22Rv1 (cell line): ENCODE results near the gene FAM53C.

ENCODE experiments used
- H3K27ac ChIP-seq: fragments of 450-650 bp; 2 replicates; pipeline ENCODE4 v1.5.1; 2017
- ZFX ChIP-seq: fragments of 450-650 bp; IDR thresholded peaks from 2 replicates; pipeline ENCODE4 v1.6.1; 2017; ENCODE audit warnings: antibody characterized with exemption, borderline replicate concordance
- TF ChIP-seq, protein P1 (sequence below): fragments of 450-650 bp; IDR thresholded peaks from 2 replicates; pipeline ENCODE4 v1.5.1; 2017; ENCODE audit warnings: mild to moderate bottlenecking

FAM53C gene

DNA sequence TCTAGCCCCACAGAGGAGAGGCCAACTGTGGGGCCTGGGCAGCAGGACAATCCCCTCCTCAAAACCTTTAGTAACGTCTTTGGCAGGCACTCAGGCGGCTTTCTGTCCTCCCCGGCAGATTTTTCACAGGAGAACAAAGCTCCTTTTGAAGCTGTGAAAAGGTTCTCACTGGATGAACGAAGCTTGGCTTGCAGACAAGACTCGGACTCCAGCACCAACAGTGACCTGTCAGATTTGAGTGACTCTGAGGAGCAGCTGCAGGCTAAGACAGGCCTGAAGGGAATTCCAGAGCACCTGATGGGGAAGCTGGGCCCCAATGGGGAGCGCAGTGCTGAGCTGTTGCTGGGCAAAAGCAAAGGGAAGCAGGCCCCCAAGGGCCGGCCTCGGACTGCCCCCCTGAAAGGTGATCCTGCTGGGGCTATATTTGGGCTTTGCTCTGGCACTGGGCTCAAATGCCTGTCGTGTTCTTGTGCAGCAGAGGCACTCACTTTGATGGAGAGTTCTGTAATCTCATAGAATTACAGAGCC lies 53.9 kb downstream of the FAM53C start:
- TF ChIP-seq, protein P1, sequence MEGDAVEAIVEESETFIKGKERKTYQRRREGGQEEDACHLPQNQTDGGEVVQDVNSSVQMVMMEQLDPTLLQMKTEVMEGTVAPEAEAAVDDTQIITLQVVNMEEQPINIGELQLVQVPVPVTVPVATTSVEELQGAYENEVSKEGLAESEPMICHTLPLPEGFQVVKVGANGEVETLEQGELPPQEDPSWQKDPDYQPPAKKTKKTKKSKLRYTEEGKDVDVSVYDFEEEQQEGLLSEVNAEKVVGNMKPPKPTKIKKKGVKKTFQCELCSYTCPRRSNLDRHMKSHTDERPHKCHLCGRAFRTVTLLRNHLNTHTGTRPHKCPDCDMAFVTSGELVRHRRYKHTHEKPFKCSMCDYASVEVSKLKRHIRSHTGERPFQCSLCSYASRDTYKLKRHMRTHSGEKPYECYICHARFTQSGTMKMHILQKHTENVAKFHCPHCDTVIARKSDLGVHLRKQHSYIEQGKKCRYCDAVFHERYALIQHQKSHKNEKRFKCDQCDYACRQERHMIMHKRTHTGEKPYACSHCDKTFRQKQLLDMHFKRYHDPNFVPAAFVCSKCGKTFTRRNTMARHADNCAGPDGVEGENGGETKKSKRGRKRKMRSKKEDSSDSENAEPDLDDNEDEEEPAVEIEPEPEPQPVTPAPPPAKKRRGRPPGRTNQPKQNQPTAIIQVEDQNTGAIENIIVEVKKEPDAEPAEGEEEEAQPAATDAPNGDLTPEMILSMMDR, result no peak
- no peak for TF ChIP-seq ZFX
- no peak overlapping the region for H3K27ac ChIP-seq
